Left ventricle myocardium inferior (tissue), 1 donor: ENCODE results near the gene MIF4GD. TPM values are rescaled to one million over a fixed set of nuclear protein-coding genes. Genes with fewer than 3 reads are reported as not detected.

Experiments used
- DNase-seq: peaks from one replicate; pipeline ENCODE4 v3.0.0-alpha.2; 2020
- H3K27ac ChIP-seq: fragments of 200-600 bp; replicated peaks from 2 replicates; pipeline ENCODE4 v1.8.0; 2021
- H3K27me3 ChIP-seq: fragments of 200-600 bp; 2 replicates; pipeline ENCODE4 v1.8.0; 2021; ENCODE audit warnings: low read depth
- H3K36me3 ChIP-seq: fragments of 200-600 bp; 2 replicates; pipeline ENCODE4 v1.8.0; 2021
- H3K4me1 ChIP-seq: fragments of 200-600 bp; 2 replicates; pipeline ENCODE4 v1.8.0; 2021
- H3K4me3 ChIP-seq: fragments of 200-600 bp; 2 replicates; pipeline ENCODE4 v1.8.0; 2021; ENCODE audit warnings: mild to moderate bottlenecking, moderate library complexity
- H3K9me3 ChIP-seq: fragments of 200-600 bp; replicated peaks from 2 replicates; pipeline ENCODE4 v1.8.0; 2021
- CTCF ChIP-seq: fragments of 200-600 bp; IDR thresholded peaks from 2 replicates; pipeline ENCODE4 v1.8.0; 2021; ENCODE audit warnings: antibody characterized with exemption, mild to moderate bottlenecking, borderline replicate concordance
- intact Hi-C: fragments of 100-400 bp; cut with micrococcal nuclease; formaldehyde crosslinking; loops from one replicate; pipeline ENCODE4 v1.11.0; 2022
- total RNA-seq: library from RNA; stranded (reverse); fragmentation: NEBNext Ultra II Directional; extraction: Animal tissue kit (Norgen Biotek cat#: 25700); gene quantifications from one replicate; pipeline ENCODE4 v1.2.1, GENCODE V29; 2021
- donor health status: DM: no; HTN: yes; CAD: no; lungs with severe emphysema.

MIF4GD gene
- total RNA-seq, 1 donor from 2014 or later = 11.9 TPM

- TF ChIP-seq CTCF = no peak
- Histone ChIP-seq H3K9me3 (no peaks in the 10 kb centered on the region), H3K4me3 (no peak overlapping the region), H3K4me1 (no peaks in the 10 kb centered on the region), H3K27ac (no peak overlapping the region), H3K36me3 (peaks cover 92% of the 10 kb centered on the region), H3K27me3 (no peaks in the 10 kb centered on the region)
- no peak for DNase-seq
- intact Hi-C loops = no loop called here
Measured at GRCh38 chr17:75218131-75218530, 52.9 kb downstream of the MIF4GD start.

Other genes starting within 250 kb of the MIF4GD start
- gene ATP5PD, start 224.3 kb downstream of the MIF4GD start, total RNA-seq = 809 TPM
- 23.1 TPM for gene KCTD2, start 224.0 kb downstream of the MIF4GD start, total RNA-seq
- 8.4 TPM for gene SLC16A5, start 183.3 kb downstream of the MIF4GD start, total RNA-seq
- gene ARMC7, start 161.3 kb downstream of the MIF4GD start, total RNA-seq = 6.2 TPM
- 25.9 TPM for gene NT5C, start 139.5 kb downstream of the MIF4GD start, total RNA-seq
- 13.8 TPM for gene JPT1, start 116.7 kb downstream of the MIF4GD start, total RNA-seq
- 183 TPM for gene SUMO2, start 88.3 kb downstream of the MIF4GD start, total RNA-seq
- 21.2 TPM for gene NUP85, start 65.6 kb downstream of the MIF4GD start, total RNA-seq
- gene GGA3, start 9.6 kb downstream of the MIF4GD start, total RNA-seq = 18.8 TPM
- gene MRPS7, start 9.4 kb downstream of the MIF4GD start, total RNA-seq = 115 TPM
- 16.0 TPM for gene SLC25A19, start 18.2 kb upstream of the MIF4GD start, total RNA-seq
- gene GRB2, start 134.4 kb upstream of the MIF4GD start, total RNA-seq = 42.2 TPM
- gene TMEM94, start 185.4 kb upstream of the MIF4GD start, total RNA-seq = 38.8 TPM
- 34.3 TPM for gene CASKIN2, start 244.3 kb upstream of the MIF4GD start, total RNA-seq
- gene TSEN54, start 245.3 kb upstream of the MIF4GD start, total RNA-seq = 6.8 TPM